Large intestine (tissue), 3 donors: ENCODE data around the gene HSPG2. TPM values are rescaled to one million over a fixed set of nuclear protein-coding genes. Genes with fewer than 3 reads are reported as not detected.
A peak's percentile ranks its signal among the peaks of the same experiment; 100 is the strongest.
"Not testable (repeated sequence)": the region's sequence is repeated elsewhere in the genome, so short reads cannot be mapped to it uniquely, and the experiment has no call there.

Experiments used
- DNase-seq, 2 donors: peaks; one replicate each; pipeline versions ENCODE4 v3.0.0 to v3.0.0-alpha.2; 2013
- H3K27ac ChIP-seq: one replicate; pipeline ENCODE4 v1.5.1; 2013; ENCODE audit warnings: low read length
- H3K27me3 ChIP-seq: 2 replicates; pipeline ENCODE4 v1.6.1; 2013; ENCODE audit warnings: low read length; ENCODE audit not compliant: control insufficient read depth, insufficient read depth
- H3K36me3 ChIP-seq: 2 replicates; pipeline ENCODE4 v1.6.1; 2013; ENCODE audit warnings: low read length; ENCODE audit not compliant: control insufficient read depth, insufficient read depth
- H3K4me1 ChIP-seq: one replicate; pipeline ENCODE4 v1.6.1; 2013; ENCODE audit warnings: low read length; ENCODE audit not compliant: control insufficient read depth, insufficient read depth
- H3K4me3 ChIP-seq: one replicate; pipeline ENCODE4 v1.5.1; 2013; ENCODE audit warnings: low read length
- H3K9me3 ChIP-seq: one replicate; pipeline ENCODE4 v1.6.1; 2013; ENCODE audit warnings: mild to moderate bottlenecking, low read depth, low read length, moderate library complexity; ENCODE audit not compliant: control insufficient read depth
- WGBS: methylation state at CpG from one replicate; pipeline ENCODE4 v1.1.5; 2013; ENCODE audit warnings: low lambda C conversion rate; ENCODE audit not compliant: insufficient coverage; 5-methylcytosine and 5-hydroxymethylcytosine counted together
- polyA plus RNA-seq: library from polyadenylated mRNA; unstranded; fragments of 120-200 nt; gene quantifications from one replicate; pipeline ENCODE4 v1.2.1, GENCODE V29; 2013

HSPG2 gene
- polyA plus RNA-seq, 1 donor, result 70.4 TPM

GRCh38 chr1:21924503-21925005 lies 12.6 kb downstream of the HSPG2 start:
- no peaks in the 10 kb centered on the region for H3K27me3 ChIP-seq
- H3K4me3 ChIP-seq, result no peak overlapping the region
- peaks cover 93% of the 10 kb centered on the region for H3K4me1 ChIP-seq
- H3K36me3 ChIP-seq, result no peaks in the 10 kb centered on the region
- no peaks in the 10 kb centered on the region for H3K9me3 ChIP-seq
- H3K27ac ChIP-seq, result peak overlapping the region; percentile 71
- peak in 1 of 2 donors; percentile 85 for DNase-seq
- no CpG with 5 or more reads among the region's 5 CpGs for WGBS

- WGBS, result no CpG with 5 or more reads among the region's 15 CpGs
- Histone ChIP-seq H3K4me3 (no peak overlapping the region), H3K4me1 (peaks cover 83% of the 10 kb centered on the region), H3K27me3 (no peaks in the 10 kb centered on the region), H3K9me3 (no peaks in the 10 kb centered on the region), H3K27ac (peak overlapping the region; percentile 80), H3K36me3 (no peaks in the 10 kb centered on the region)
- DNase-seq, result peak; percentile 74 to 92
Measured at GRCh38 chr1:21922090-21923013, 14.8 kb downstream of the HSPG2 start.

DNA sequence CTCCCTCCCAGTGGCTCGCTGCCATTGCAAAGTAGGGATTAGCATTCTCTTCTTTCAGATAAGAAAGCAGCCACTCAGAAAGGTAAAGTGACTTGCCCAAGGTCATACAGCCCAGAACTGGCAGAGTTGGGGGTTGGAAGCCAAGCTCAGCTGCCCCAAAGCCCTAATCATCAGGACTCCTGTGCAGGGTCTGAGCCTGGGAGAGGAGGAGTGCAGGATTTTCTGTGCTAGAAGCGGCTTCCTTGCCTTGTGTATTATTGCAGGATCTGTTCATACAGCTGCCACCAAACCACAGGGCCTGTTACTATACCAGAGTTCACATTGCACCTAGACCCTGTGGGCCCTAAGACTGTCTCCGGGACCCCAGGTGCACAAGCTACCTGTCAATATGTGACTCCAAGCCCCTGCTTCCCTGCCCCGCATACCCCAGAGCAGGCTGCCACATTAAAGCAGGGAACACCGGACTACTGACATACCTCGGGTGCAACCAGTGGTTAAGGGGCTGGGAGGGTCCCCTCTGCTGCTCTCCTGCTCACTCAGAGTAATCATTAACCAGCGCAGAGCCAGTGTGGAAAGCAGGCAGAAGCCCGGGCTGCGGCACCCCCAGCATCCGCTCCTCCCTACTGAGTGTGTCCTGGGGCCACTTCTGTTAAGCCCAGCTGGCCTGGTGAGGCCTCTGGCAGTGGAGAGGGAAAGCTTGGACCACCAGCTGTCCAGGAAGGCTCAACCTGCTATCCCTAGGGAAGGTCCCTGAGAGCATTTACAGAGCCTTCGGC lies 15.8 kb downstream of the HSPG2 start:
- Histone ChIP-seq H3K9me3 (no peaks in the 10 kb centered on the region), H3K4me3 (no peak overlapping the region), H3K27ac (peak overlapping the region; percentile 80), H3K27me3 (no peaks in the 10 kb centered on the region), H3K36me3 (peaks cover 5% of the 10 kb centered on the region), H3K4me1 (peaks cover 72% of the 10 kb centered on the region)
- WGBS, result no CpG with 5 or more reads among the region's 11 CpGs
- DNase-seq, result peak in 1 of 2 donors; percentile 89

DNA sequence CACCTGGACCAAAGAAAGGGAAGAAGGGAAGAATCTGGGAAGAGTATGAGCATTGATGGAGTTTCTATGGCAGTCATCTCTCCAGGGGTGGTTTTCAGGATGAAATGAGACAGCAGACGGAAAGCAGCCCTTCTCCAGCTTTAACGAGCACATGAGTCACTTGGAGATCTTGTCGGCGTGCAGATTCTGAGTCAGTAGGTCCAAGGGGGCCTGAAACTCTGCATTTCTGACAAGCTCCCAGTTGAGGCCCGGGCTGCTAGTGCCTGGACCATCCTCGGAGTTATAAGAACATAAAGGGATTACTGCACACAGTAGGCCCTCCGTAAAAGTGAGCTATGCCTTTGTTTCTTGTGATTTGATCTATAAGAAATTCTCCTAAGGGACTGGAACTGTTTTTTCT lies 17.6 kb downstream of the HSPG2 start:
- Histone ChIP-seq H3K27me3 (no peaks in the 10 kb centered on the region), H3K9me3 (no peaks in the 10 kb centered on the region), H3K36me3 (peaks cover 5% of the 10 kb centered on the region), H3K4me1 (peaks cover 66% of the 10 kb centered on the region), H3K27ac (peak overlapping the region; percentile 39), H3K4me3 (no peak overlapping the region)
- DNase-seq, result no peak
- no CpG with 5 or more reads among the region's 7 CpGs for WGBS

DNA sequence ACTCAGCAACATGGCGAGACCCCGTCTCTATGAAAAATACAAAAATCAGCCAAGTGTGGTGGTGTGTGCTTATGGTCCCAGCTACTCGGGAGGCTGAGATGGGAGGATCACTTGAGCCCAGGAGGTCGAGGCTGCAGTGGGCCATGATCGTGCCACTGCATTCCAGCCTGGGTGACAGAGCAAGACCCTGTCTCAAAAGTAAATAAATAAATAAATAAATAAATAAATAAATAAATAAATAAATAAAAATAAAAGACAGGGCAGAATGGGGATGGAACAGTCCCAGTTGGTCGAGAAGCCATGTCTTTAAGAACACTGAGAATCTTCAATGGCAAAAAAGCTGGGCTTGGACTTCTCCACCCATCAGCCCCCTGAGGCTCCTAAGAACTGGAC lies 19.9 kb downstream of the HSPG2 start:
- H3K4me3 ChIP-seq, DNase-seq, H3K27me3 ChIP-seq, H3K27ac ChIP-seq, H3K36me3 ChIP-seq, H3K9me3 ChIP-seq: not testable (repeated sequence)
- peaks cover 64% of the 10 kb centered on the region for H3K4me1 ChIP-seq
- 80% methylated on average over 1 of the region's 6 CpGs for WGBS

DNA sequence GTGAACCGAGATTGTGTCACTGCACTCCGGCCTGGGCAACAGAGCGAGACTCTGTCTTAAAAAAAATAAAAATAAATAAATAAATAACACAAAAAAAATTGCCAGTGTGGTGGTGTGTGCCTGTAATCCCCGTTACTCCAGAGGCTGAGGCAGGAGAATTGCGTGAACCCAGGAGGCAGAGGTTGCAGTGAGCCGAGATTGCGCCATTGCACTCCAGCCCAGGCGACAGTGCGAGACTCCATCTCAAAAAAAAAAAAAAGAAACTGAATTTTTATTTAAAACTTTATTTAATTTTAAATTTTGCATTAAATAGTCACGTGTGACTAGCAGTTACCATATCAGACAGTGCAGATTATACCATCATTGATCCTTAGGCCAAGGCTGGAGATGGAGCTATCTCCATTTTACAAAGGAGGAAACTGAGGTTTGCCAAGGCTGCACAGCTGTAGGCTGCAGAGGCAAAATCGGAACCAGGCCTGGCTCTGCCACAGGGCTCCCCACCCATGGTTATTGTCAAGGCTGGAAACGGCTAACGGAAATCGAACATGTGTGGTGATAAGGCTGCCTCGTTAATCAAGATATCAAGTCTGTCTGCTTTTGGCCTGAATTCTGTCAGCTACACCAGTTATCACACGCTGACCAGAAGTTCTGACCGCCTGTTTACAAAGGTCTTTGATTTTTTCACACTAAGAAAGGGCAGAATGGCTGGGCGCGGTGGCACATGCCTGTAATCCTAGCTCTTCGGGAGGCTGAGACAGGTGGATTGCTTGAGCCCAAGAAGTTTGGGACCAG lies 20.5 kb downstream of the HSPG2 start:
- H3K36me3 ChIP-seq, result peaks cover 5% of the 10 kb centered on the region
- H3K27ac ChIP-seq, result no peak overlapping the region
- peaks cover 64% of the 10 kb centered on the region for H3K4me1 ChIP-seq

GRCh38 chr1:21914880-21915640 lies 22.1 kb downstream of the HSPG2 start:
- Histone ChIP-seq H3K36me3 (peaks cover 5% of the 10 kb centered on the region), H3K27ac (peak overlapping the region; percentile 60), H3K27me3 (no peaks in the 10 kb centered on the region), H3K9me3 (no peaks in the 10 kb centered on the region), H3K4me1 (peaks cover 63% of the 10 kb centered on the region), H3K4me3 (no peak overlapping the region)
- no CpG with 5 or more reads among the region's 21 CpGs for WGBS
- peak in 1 of 2 donors; percentile 42 for DNase-seq

More for the DNA sequence above, 20.5 kb downstream of the HSPG2 start:
- WGBS, result 95% methylated on average over 7 of the region's 20 CpGs
- no peak overlapping the region for H3K4me3 ChIP-seq
- H3K9me3 ChIP-seq, result no peaks in the 10 kb centered on the region
- no peaks in the 10 kb centered on the region for H3K27me3 ChIP-seq
- no peak for DNase-seq

- Histone ChIP-seq H3K4me1 (peaks cover 63% of the 10 kb centered on the region), H3K27ac (peak overlapping the region; percentile 60), H3K4me3 (no peak overlapping the region), H3K27me3 (no peaks in the 10 kb centered on the region), H3K9me3 (no peaks in the 10 kb centered on the region), H3K36me3 (peaks cover 5% of the 10 kb centered on the region)
- peak in 1 of 2 donors; percentile 69 for DNase-seq
- no CpG with 5 or more reads among the region's 5 CpGs for WGBS
Measured at GRCh38 chr1:21914450-21914849, 22.7 kb downstream of the HSPG2 start.

- H3K27me3 ChIP-seq, result no peaks in the 10 kb centered on the region
- no CpG with 5 or more reads among the region's 5 CpGs for WGBS
- no peak for DNase-seq
- H3K4me1 ChIP-seq, result peaks cover 62% of the 10 kb centered on the region
- H3K9me3 ChIP-seq, result no peaks in the 10 kb centered on the region
- H3K4me3 ChIP-seq, result no peak overlapping the region
- peaks cover 5% of the 10 kb centered on the region for H3K36me3 ChIP-seq
- peak overlapping the region; percentile 60 for H3K27ac ChIP-seq
Measured at GRCh38 chr1:21913763-21914162, 23.3 kb downstream of the HSPG2 start.
